CD14-positive monocyte (primary cell): ENCODE measurements around the gene PAPOLA. TPM values are rescaled to one million over a fixed set of nuclear protein-coding genes. Genes with fewer than 3 reads are reported as not detected.

Experiments
- DNase-seq, 3 donors: peaks; one replicate each; pipeline ENCODE4 v3.0.0-alpha.2; 2011 to 2022
- H2AFZ ChIP-seq: 2 replicates; pipeline ENCODE4 v1.6.0; 2012; ENCODE audit warnings: mild to moderate bottlenecking, low read depth, low read length, inconsistent platforms; ENCODE audit not compliant: insufficient read depth, poor library complexity, severe bottlenecking
- H3K27ac ChIP-seq, 2 donors: 1 replicate in 1 of 2; 2 replicates in 1 of 2; pipeline ENCODE4 v1.5.1; 2012 to 2013; ENCODE audit warnings: low read length in 2 of 2, control low read depth in 1 of 2, inconsistent platforms in 1 of 2, low read depth in 1 of 2, mild to moderate bottlenecking in 1 of 2
- H3K27me3 ChIP-seq, 2 donors: one replicate each; pipeline versions ENCODE4 v1.6.0 to v1.6.1; 2011 to 2013; ENCODE audit warnings: low read length in 2 of 2; ENCODE audit not compliant: control insufficient read depth in 2 of 2, insufficient read depth in 2 of 2
- H3K36me3 ChIP-seq, 2 donors: replicated peaks in 1 of 2; 1 replicate in 1 of 2; 2 replicates in 1 of 2; pipeline versions ENCODE4 v1.5.1 to v1.6.1; 2012 to 2013; ENCODE audit warnings: low read length in 2 of 2, control low read depth in 1 of 2, inconsistent platforms in 1 of 2, mild to moderate bottlenecking in 1 of 2; ENCODE audit not compliant: insufficient read depth in 2 of 2, control insufficient read depth in 1 of 2
- H3K4me1 ChIP-seq, 2 donors: 1 replicate in 1 of 2; 2 replicates in 1 of 2; pipeline versions ENCODE4 v1.5.1 to v1.6.1; 2012 to 2013; ENCODE audit warnings: low read length in 2 of 2, control low read depth in 1 of 2, inconsistent platforms in 1 of 2, mild to moderate bottlenecking in 1 of 2, moderate library complexity in 1 of 2; ENCODE audit not compliant: insufficient read depth in 2 of 2, control insufficient read depth in 1 of 2
- H3K4me2 ChIP-seq: replicated peaks from 2 replicates; pipeline ENCODE3; 2012; ENCODE audit warnings: low read length, moderate library complexity, mild to moderate bottlenecking; ENCODE audit not compliant: poor library complexity, severe bottlenecking; ENCODE audit errors: extremely low read depth
- H3K4me3 ChIP-seq, 3 experiments: fragments of 200-600 bp in 1 of 3; sonication (generic) in 1 of 3; replicated peaks in 1 of 3; 1 replicate in 2 of 3; 2 replicates in 1 of 3; pipeline ENCODE4 v1.5.1; 2011 to 2013; ENCODE audit warnings: low read length in 3 of 3, mild to moderate bottlenecking in 3 of 3, control low read depth in 2 of 3, low read depth in 2 of 3, inconsistent platforms in 1 of 3, moderate library complexity in 1 of 3
- H3K79me2 ChIP-seq: 2 replicates; pipeline ENCODE4 v1.6.0; 2012; ENCODE audit warnings: mild to moderate bottlenecking, control low read depth, inconsistent platforms, low read length, moderate library complexity; ENCODE audit not compliant: insufficient read depth
- H3K9ac ChIP-seq: 2 replicates; pipeline ENCODE4 v1.6.0; 2017; ENCODE audit warnings: low read length, mild to moderate bottlenecking; ENCODE audit not compliant: insufficient read depth, poor library complexity, severe bottlenecking
- H3K9me3 ChIP-seq, 2 donors: replicated peaks in 1 of 2; 1 replicate in 1 of 2; 2 replicates in 1 of 2; pipeline versions ENCODE4 v1.5.1 to v1.6.1; 2012 to 2013; ENCODE audit warnings: low read length in 2 of 2, control low read depth in 1 of 2; ENCODE audit not compliant: control insufficient read depth in 1 of 2, insufficient read depth in 1 of 2
- H4K20me1 ChIP-seq: 2 replicates; pipeline ENCODE4 v1.6.0; 2012; ENCODE audit warnings: mild to moderate bottlenecking, low read length, control low read depth, moderate library complexity; ENCODE audit not compliant: insufficient read depth
- H3K27ac Mint-ChIP-seq, 7 donors: one replicate each; pipeline ENCODE4 v1.8.0; 2020; ENCODE audit warnings: mild to moderate bottlenecking in 7 of 7, mixed read lengths in 7 of 7, moderate library complexity in 6 of 7, inconsistent platforms in 2 of 7
- H3K27me3 Mint-ChIP-seq, 3 donors: one replicate each; pipeline ENCODE4 v1.8.0; 2021 to 2022; ENCODE audit warnings: low read depth in 3 of 3, mild to moderate bottlenecking in 3 of 3, mixed read lengths in 3 of 3, moderate library complexity in 3 of 3, inconsistent platforms in 1 of 3
- H3K36me3 Mint-ChIP-seq, 2 donors: one replicate each; pipeline ENCODE4 v1.8.0; 2020; ENCODE audit warnings: mixed read lengths in 2 of 2, inconsistent platforms in 1 of 2, mild to moderate bottlenecking in 1 of 2
- H3K4me1 Mint-ChIP-seq: one replicate; pipeline ENCODE4 v1.8.0; 2020; ENCODE audit warnings: mild to moderate bottlenecking, mixed read lengths
- H3K4me3 Mint-ChIP-seq, 2 donors: one replicate each; pipeline ENCODE4 v1.8.0; 2020; ENCODE audit warnings: mild to moderate bottlenecking in 2 of 2, mixed read lengths in 2 of 2, moderate library complexity in 1 of 2
- H3K9me3 Mint-ChIP-seq, 7 donors: one replicate each; pipeline ENCODE4 v1.8.0; 2020 to 2022; ENCODE audit warnings: mixed read lengths in 7 of 7, mild to moderate bottlenecking in 6 of 7, moderate library complexity in 6 of 7, inconsistent platforms in 2 of 7
- WGBS: methylation state at CpG from one replicate; pipeline ENCODE4 v1.1.5; 2013; ENCODE audit warnings: missing lambda C conversion rate; ENCODE audit not compliant: insufficient coverage; 5-methylcytosine and 5-hydroxymethylcytosine counted together
- intact Hi-C, 2 donors: fragments of 100-400 bp; cut with micrococcal nuclease; formaldehyde crosslinking; loops; one replicate each; pipeline versions ENCODE4 v1.15.0 to v1.15.1; 2023
- polyA plus RNA-seq, 3 donors: library from polyadenylated mRNA; depleted of rRNA in 1 of 3; unstranded in 2 of 3; stranded (reverse) in 1 of 3; fragments of 300-500 nt in 2 of 3; fragments of >200 nt in 1 of 3; fragmentation: Illumina TruSeq in 2 of 3; gene quantifications; 1 replicate in 2 of 3; 2 replicates in 1 of 3; pipeline ENCODE4 v1.2.3, GENCODE V29; 2012 to 2021
- TF ChIP-seq, protein P1 (sequence below): fragments of 200-600 bp; IDR thresholded peaks from one replicate; pipeline ENCODE4 v1.8.0; 2022; ENCODE audit warnings: antibody characterized with exemption, mild to moderate bottlenecking

The PAPOLA gene
- polyA plus RNA-seq, 3 donors: 57.9 to 87.5 (median 80.3) TPM

DNA sequence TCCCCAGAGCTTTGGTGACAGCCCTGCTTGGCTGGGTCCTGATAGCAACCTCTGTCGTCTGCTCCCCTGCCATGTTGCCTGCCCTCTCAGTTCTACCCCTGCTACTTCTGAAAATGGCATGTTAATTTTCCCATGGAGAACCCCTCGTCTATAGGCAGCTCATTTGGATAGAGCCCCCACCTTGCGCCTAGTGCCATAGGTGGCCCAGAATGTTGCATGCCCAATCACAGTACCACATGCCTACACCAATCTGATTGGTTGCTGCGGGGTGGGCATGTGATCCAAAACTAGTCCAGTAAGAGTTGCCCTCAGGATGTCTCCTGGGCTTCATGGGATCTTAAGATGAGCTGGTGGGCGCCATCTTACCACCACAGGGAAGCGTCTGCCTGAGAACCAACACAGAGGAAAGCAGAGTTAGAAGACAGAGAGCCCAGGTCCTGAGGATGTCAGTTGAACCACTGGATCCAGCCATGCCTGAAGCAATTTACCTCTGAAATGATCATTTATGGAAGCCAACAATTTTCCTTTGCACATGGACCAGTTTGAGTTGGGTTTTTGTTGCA lies 85.7 kb downstream of the PAPOLA start:
- H2AFZ ChIP-seq: no peak overlapping the region
- no peak for DNase-seq
- Mint-ChIP-seq H3K4me3 (no peak overlapping the region), H3K27me3 (peaks cover 45 to 80% (median 50%) of the 10 kb centered on the region in 3 donors), H3K9me3 (peaks cover 0 to 4% (median 0%) of the 10 kb centered on the region in 7 donors), H3K27ac (no peak overlapping the region), H3K4me1 (peaks cover 12% of the 10 kb centered on the region), H3K36me3 (no peaks in the 10 kb centered on the region)
- no peak overlapping the region for H3K9ac ChIP-seq
- no peak overlapping the region for H3K27ac ChIP-seq
- no peaks in the 10 kb centered on the region for H4K20me1 ChIP-seq
- H3K9me3 ChIP-seq: no peaks in the 10 kb centered on the region
- WGBS: 97% methylated on average over 5 of the region's 6 CpGs
- intact Hi-C loops: no loop called here
- H3K4me1 ChIP-seq: peaks cover 4 to 7% of the 10 kb centered on the region in 2 donors
- no peaks in the 10 kb centered on the region for H3K36me3 ChIP-seq
- H3K27me3 ChIP-seq: peaks cover 12 to 47% of the 10 kb centered on the region in 2 donors
- H3K79me2 ChIP-seq: no peaks in the 10 kb centered on the region
- no peak overlapping the region for H3K4me2 ChIP-seq
- no peak overlapping the region for H3K4me3 ChIP-seq
- TF ChIP-seq, protein P1, sequence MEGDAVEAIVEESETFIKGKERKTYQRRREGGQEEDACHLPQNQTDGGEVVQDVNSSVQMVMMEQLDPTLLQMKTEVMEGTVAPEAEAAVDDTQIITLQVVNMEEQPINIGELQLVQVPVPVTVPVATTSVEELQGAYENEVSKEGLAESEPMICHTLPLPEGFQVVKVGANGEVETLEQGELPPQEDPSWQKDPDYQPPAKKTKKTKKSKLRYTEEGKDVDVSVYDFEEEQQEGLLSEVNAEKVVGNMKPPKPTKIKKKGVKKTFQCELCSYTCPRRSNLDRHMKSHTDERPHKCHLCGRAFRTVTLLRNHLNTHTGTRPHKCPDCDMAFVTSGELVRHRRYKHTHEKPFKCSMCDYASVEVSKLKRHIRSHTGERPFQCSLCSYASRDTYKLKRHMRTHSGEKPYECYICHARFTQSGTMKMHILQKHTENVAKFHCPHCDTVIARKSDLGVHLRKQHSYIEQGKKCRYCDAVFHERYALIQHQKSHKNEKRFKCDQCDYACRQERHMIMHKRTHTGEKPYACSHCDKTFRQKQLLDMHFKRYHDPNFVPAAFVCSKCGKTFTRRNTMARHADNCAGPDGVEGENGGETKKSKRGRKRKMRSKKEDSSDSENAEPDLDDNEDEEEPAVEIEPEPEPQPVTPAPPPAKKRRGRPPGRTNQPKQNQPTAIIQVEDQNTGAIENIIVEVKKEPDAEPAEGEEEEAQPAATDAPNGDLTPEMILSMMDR: no peak

DNA sequence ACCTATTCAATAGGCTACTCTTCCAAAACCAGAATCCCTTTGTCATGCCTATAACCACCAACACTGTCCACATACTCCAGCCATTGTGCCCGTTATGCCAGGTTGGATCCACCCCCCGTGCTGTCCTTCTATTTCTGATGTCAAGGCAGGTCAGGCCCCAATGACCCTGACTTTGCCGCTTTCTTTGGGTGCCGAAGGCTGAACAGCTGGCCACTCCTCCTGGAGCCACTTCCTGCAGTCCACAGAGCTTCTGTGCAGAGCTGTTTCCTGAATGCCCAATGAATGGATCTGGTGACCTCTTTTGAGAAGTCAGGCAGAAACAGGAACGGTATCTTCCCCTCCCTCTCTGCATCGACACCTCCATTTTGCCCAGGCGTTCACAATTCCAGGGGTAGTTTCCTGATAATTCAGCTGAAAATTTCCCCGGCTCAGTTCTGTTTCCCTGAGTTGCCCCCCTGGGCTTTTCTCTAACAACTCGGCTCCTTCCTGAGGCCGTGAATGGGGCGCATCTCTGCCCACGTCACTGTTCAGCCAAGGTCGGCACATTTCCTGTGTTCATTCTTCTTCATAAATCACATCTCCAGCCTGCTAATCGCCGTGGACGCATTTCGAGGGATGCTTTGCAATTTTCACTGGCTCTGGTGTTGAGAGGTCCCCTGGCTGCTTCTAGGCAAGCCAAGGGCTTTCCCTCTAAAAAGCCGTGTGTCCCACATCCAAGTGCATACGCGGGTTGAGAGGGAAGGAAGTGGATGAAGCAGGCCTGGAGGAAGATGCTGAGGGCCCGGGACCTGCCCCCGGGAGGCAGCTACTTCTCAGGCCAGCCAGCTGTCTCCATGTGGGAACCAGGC lies 86.5 kb downstream of the PAPOLA start:
- Mint-ChIP-seq H3K9me3 (peaks cover 0 to 8% (median 0%) of the 10 kb centered on the region in 7 donors), H3K4me3 (peak overlapping the region; percentile 37 to 52), H3K4me1 (peaks cover 14% of the 10 kb centered on the region), H3K36me3 (no peaks in the 10 kb centered on the region), H3K27ac (peak overlapping the region in 1 of 7 donors; percentile 61), H3K27me3 (peaks cover 48 to 80% (median 54%) of the 10 kb centered on the region in 3 donors)
- Histone ChIP-seq H2AFZ (peak overlapping the region; percentile 7), H3K4me2 (peak overlapping the region; percentile 19), H4K20me1 (no peaks in the 10 kb centered on the region), H3K36me3 (no peaks in the 10 kb centered on the region), H3K9me3 (no peaks in the 10 kb centered on the region), H3K27ac (no peak overlapping the region), H3K4me1 (peaks cover 6 to 9% of the 10 kb centered on the region in 2 donors), H3K27me3 (peaks cover 19 to 53% of the 10 kb centered on the region in 2 donors), H3K9ac (no peak overlapping the region), H3K4me3 (no peak overlapping the region), H3K79me2 (no peaks in the 10 kb centered on the region)
- TF ChIP-seq, protein P1: no peak
- DNase-seq: no peak
- WGBS: 50% methylated on average over 17 of the region's 22 CpGs
- intact Hi-C loops: no loop called here
